Endothelial cell of umbilical vein (primary cell): ENCODE results near the gene WBP4. TPM values are rescaled to one million over a fixed set of nuclear protein-coding genes. Genes with fewer than 3 reads are reported as not detected.

ENCODE experiments used
- BruUV-seq: library from RNA; stranded (reverse); fragments of 400-500 nt; replicated peaks from 2 replicates; lab custom pipeline; 2021; lab: Mats Ljungman, UMichigan
- CTCF ChIA-PET: fragments of 300-600, 350-600 bp; sonication (Branson Sonifier 250); formaldehyde crosslinking; loops from one replicate; lab custom pipeline; 2021; ENCODE audit warnings: antibody characterized with exemption, inconsistent platforms; lab: Charles Lee
- POLR2A ChIA-PET: fragments of 300-600, 350-600 bp; sonication (Branson Sonifier 250); formaldehyde crosslinking; loops from one replicate; lab custom pipeline; 2021; ENCODE audit warnings: antibody characterized with exemption, inconsistent platforms; lab: Charles Lee
- DNase-seq: peaks from one replicate; pipeline ENCODE4 v3.0.0-alpha.2; 2011; ENCODE audit warnings: low read depth, low spot score
- FAIRE-seq: peaks from 2 replicates; lab custom pipeline; 2011; peaks lifted over from hg19 to GRCh38; lab: Jason Lieb, UNC
- H2AFZ ChIP-seq: 2 replicates; pipeline ENCODE4 v1.6.0; 2012; ENCODE audit warnings: low read depth, low read length, control low read depth, inconsistent platforms
- H3K27ac ChIP-seq: 2 replicates; pipeline ENCODE4 v1.5.1; 2011; ENCODE audit warnings: low read depth, mild to moderate bottlenecking, control low read depth, low read length, moderate library complexity; ENCODE audit not compliant: insufficient read depth
- H3K27me3 ChIP-seq, 2 experiments: 2 replicates each; pipeline versions ENCODE4 v1.6.0 to v1.6.1; 2011; ENCODE audit warnings: low read length in 2 of 2, mixed read lengths in 1 of 2; ENCODE audit not compliant: control insufficient read depth in 2 of 2, insufficient read depth in 2 of 2
- H3K36me3 ChIP-seq, 2 experiments: 2 replicates in 1 of 2; 3 replicates in 1 of 2; pipeline ENCODE4 v1.5.1; 2011; ENCODE audit warnings: low read length in 2 of 2, mild to moderate bottlenecking in 1 of 2, moderate library complexity in 1 of 2; ENCODE audit not compliant: control insufficient read depth in 2 of 2, insufficient read depth in 2 of 2; ENCODE audit errors: extremely low read depth in 1 of 2
- H3K4me1 ChIP-seq: 3 replicates; pipeline ENCODE4 v1.5.1; 2011; ENCODE audit warnings: mild to moderate bottlenecking, low read length; ENCODE audit not compliant: control insufficient read depth, insufficient read depth; ENCODE audit errors: extremely low read depth
- H3K4me2 ChIP-seq: 2 replicates; pipeline ENCODE4 v1.6.1; 2011; ENCODE audit warnings: low read length, control low read depth, mixed read lengths; ENCODE audit not compliant: insufficient read depth
- H3K4me3 ChIP-seq, 3 experiments: fragments of 200-600 bp in 1 of 3; sonication (generic), shearing (Covaris generic) in 1 of 3; replicated peaks in 1 of 3; 2 replicates each; pipeline ENCODE4 v1.5.1; 2011 to 2016; ENCODE audit warnings: control low read depth in 3 of 3, low read length in 3 of 3, mild to moderate bottlenecking in 2 of 3, inconsistent platforms in 1 of 3, low read depth in 1 of 3, moderate library complexity in 1 of 3; ENCODE audit not compliant: insufficient read depth in 1 of 3
- H3K79me2 ChIP-seq: 2 replicates; pipeline ENCODE4 v1.6.0; 2012; ENCODE audit warnings: low read length, inconsistent platforms; ENCODE audit not compliant: control insufficient read depth, insufficient read depth
- H3K9ac ChIP-seq: replicated peaks from 2 replicates; pipeline ENCODE3; 2011; ENCODE audit warnings: low read length, control low read depth; ENCODE audit not compliant: insufficient read depth; ENCODE audit errors: extremely low read depth
- H3K9me1 ChIP-seq: replicated peaks from 3 replicates; pipeline ENCODE4 v1.6.0; 2011; ENCODE audit warnings: mild to moderate bottlenecking, low read length; ENCODE audit not compliant: control insufficient read depth, insufficient read depth; ENCODE audit errors: extremely low read depth
- H3K9me3 ChIP-seq: replicated peaks from 2 replicates; pipeline ENCODE4 v1.5.1; 2012; ENCODE audit warnings: low read length, inconsistent platforms; ENCODE audit not compliant: control insufficient read depth, insufficient read depth
- H4K20me1 ChIP-seq: replicated peaks from 2 replicates; pipeline ENCODE3; 2011; ENCODE audit warnings: mild to moderate bottlenecking, low read length; ENCODE audit not compliant: control insufficient read depth, insufficient read depth; ENCODE audit errors: extremely low read depth
- CTCF ChIP-seq, 2 donors: IDR thresholded peaks; 1 replicate in 1 of 2; 2 replicates in 1 of 2; pipeline ENCODE4 v1.5.1; 2011; ENCODE audit warnings: low read length in 2 of 2, mild to moderate bottlenecking in 2 of 2, moderate library complexity in 2 of 2, control low read depth in 1 of 2, inconsistent platforms in 1 of 2, low read depth in 1 of 2; ENCODE audit not compliant: insufficient read depth in 1 of 2; ENCODE audit errors: extremely low read depth in 1 of 2
- EZH2 ChIP-seq: IDR thresholded peaks from 2 replicates; pipeline ENCODE4 v1.6.1; 2012; ENCODE audit warnings: borderline replicate concordance, low read depth, mild to moderate bottlenecking, moderate library complexity, low read length, inconsistent platforms; ENCODE audit not compliant: severe bottlenecking
- FOS ChIP-seq: IDR thresholded peaks from 2 replicates; pipeline ENCODE4 v1.6.1; 2011; ENCODE audit warnings: mild to moderate bottlenecking, low read length, moderate library complexity, borderline replicate concordance; ENCODE audit not compliant: insufficient read depth
- GATA2 ChIP-seq: IDR thresholded peaks from 2 replicates; pipeline ENCODE4 v1.7.0; 2011; ENCODE audit warnings: low read depth, mild to moderate bottlenecking, moderate library complexity, mixed read lengths, low read length; ENCODE audit not compliant: insufficient read length, insufficient read depth
- JUN ChIP-seq: IDR thresholded peaks from 2 replicates; pipeline ENCODE4 v1.6.1; 2011; ENCODE audit warnings: borderline replicate concordance, low read depth; ENCODE audit not compliant: insufficient read length, insufficient read depth
- MAX ChIP-seq: IDR thresholded peaks from 2 replicates; pipeline ENCODE4 v1.6.1; 2011; ENCODE audit not compliant: insufficient read depth, insufficient read length
- MYC ChIP-seq: IDR thresholded peaks from one replicate; pipeline ENCODE4 v1.6.1; 2011; ENCODE audit warnings: mild to moderate bottlenecking, low read depth, low read length
- POLR2A ChIP-seq: IDR thresholded peaks from 2 replicates; pipeline ENCODE4 v1.6.1; 2012; ENCODE audit warnings: low read depth, mild to moderate bottlenecking, control low read depth, low read length
- POLR2AphosphoS5 ChIP-seq: IDR thresholded peaks from 2 replicates; pipeline ENCODE4 v1.6.1; 2012; ENCODE audit warnings: low read depth, mild to moderate bottlenecking, control low read depth, low read length, moderate library complexity; ENCODE audit not compliant: insufficient read depth
- dilution Hi-C: fragments of 300-500 bp; cut with MboI; formaldehyde crosslinking; loops from one replicate; pipeline ENCODE4 v1.15.0; 2019; ENCODE audit warnings: low sequenced_read_pairs; ENCODE audit not compliant: extremely low pct_ligation_motif_present
- intact Hi-C: fragments of 100-400 bp; cut with micrococcal nuclease; formaldehyde crosslinking; loops from one replicate; pipeline ENCODE4 v1.10.0; 2022
- polyA plus RNA-seq, 4 experiments: library from polyadenylated mRNA; depleted of rRNA in 3 of 4; stranded (reverse) in 3 of 4; unstranded in 1 of 4; fragments of >200 nt; gene quantifications; 2 replicates each; pipeline versions ENCODE4 v1.2.1 to v1.2.3, GENCODE V29; 2011 to 2012; ENCODE audit warnings: missing spikeins in 1 of 4
- total RNA-seq: library from RNA; stranded (reverse); gene quantifications from 2 replicates; pipeline ENCODE4 v1.2.3, GENCODE V29; 2021

The WBP4 gene
- total and polyA plus RNA-seq, 2 donors (not counting 3 experiments of a cell fraction or from before 2014, with no cell fraction given): 4.3 to 14.8 TPM

- CTCF ChIA-PET: interaction anchor here (1.1 to 2.3 kb wide), 5 partner anchors 14 to 138 kb away, joined by 4 to 8 read pairs (median 5); no protein-coding TSS in a partner anchor
- peak overlapping the region; percentile 93 for H3K9ac ChIP-seq
- peak overlapping the region; percentile 37 for H2AFZ ChIP-seq
- dilution Hi-C loops: no loop called here
- H3K9me3 ChIP-seq: no peaks in the 10 kb centered on the region
- no peaks in the 10 kb centered on the region for H4K20me1 ChIP-seq
- POLR2A ChIA-PET: interaction anchor here (1.0 kb wide), 1 partner anchor 20 kb away, joined by 4 read pairs; no protein-coding TSS in a partner anchor
- no peaks in the 10 kb centered on the region for H3K9me1 ChIP-seq
- FAIRE-seq (peak; percentile 15), DNase-seq (peak; percentile 72)
- no TSS peak for BruUV-seq
- H3K27ac ChIP-seq: peak overlapping the region; percentile 93
- peaks cover 65% of the 10 kb centered on the region for H3K79me2 ChIP-seq
- intact Hi-C loops: loop anchor here (1.0 to 10.0 kb wide), 7 partner anchors 73 to 903 kb away; partner anchors contain the start of genes KBTBD6, MRPS31, NAA16 and VWA8
- TF ChIP-seq POLR2A (no peak), EZH2 (no peak), MYC (no peak), POLR2AphosphoS5 (no peak), FOS (no peak), CTCF (IDR thresholded peaks at IDR 0.05; ENCODE audit: extremely low read depth in 1 of 2, insufficient read depth in 1 of 2, low read depth in 1 of 2, low read length in 2 of 2) (no peak), JUN (no peak), GATA2 (no peak), MAX (no peak)
- peak overlapping the region; percentile 94 for H3K4me2 ChIP-seq
- peak overlapping the region; percentile 56 to 96 (median 71) for H3K4me3 ChIP-seq
- H3K4me1 ChIP-seq: peaks cover 38% of the 10 kb centered on the region
- H3K27me3 ChIP-seq: no peaks in the 10 kb centered on the region
- H3K36me3 ChIP-seq: no peaks in the 10 kb centered on the region
Observed at GRCh38 chr13:41059456-41060081, 1.7 kb upstream of the WBP4 start.
